SW480 (cell line): Measurements from ENCODE around the gene PI3.
"Not testable (repeated sequence)": the region's sequence is repeated elsewhere in the genome, so short reads cannot be mapped to it uniquely, and the experiment has no call there.

Experiments used
- DNase-seq: peaks from one replicate; pipeline ENCODE4 v3.0.0-alpha.2; 2016; ENCODE audit warnings: low spot score

PI3 gene

GRCh38 chr20:45174434-45175364 is at the start of gene PI3:
Gene PI3, plus strand, starts transcription at chr20:45174902. Its CDS starts 21 bp downstream, at chr20:45174923.
- no peak for DNase-seq

GRCh38 chr20:45128099-45128498 is 46.6 kb upstream of the PI3 start:
- DNase-seq: peak; percentile 46

- DNase-seq: no peak
These were observed 37.8 kb upstream of the PI3 start for GRCh38 chr20:45136911-45137310.

- peak; percentile 45 for DNase-seq
These were observed 36.0 kb upstream of the PI3 start for GRCh38 chr20:45138561-45139300.

- not testable (repeated sequence) for DNase-seq
These were observed 34.8 kb upstream of the PI3 start for GRCh38 chr20:45139733-45140375.

GRCh38 chr20:45140836-45141235 is 33.9 kb upstream of the PI3 start:
- no peak for DNase-seq

GRCh38 chr20:45149062-45149461 is 25.6 kb upstream of the PI3 start:
- no peak for DNase-seq

GRCh38 chr20:45152405-45152804 is 22.3 kb upstream of the PI3 start:
- no peak for DNase-seq

- DNase-seq: no peak
These were observed 21.6 kb upstream of the PI3 start for GRCh38 chr20:45153147-45153546.

- no peak for DNase-seq
These were observed 20.9 kb upstream of the PI3 start for GRCh38 chr20:45153752-45154151.

GRCh38 chr20:45154183-45154582 is 20.5 kb upstream of the PI3 start:
- DNase-seq: no peak

- DNase-seq: not testable (repeated sequence)
These were observed 19.9 kb upstream of the PI3 start for GRCh38 chr20:45154794-45155193.

- no peak for DNase-seq
These were observed 18.0 kb upstream of the PI3 start for GRCh38 chr20:45156713-45157112.

GRCh38 chr20:45157962-45158361 is 16.7 kb upstream of the PI3 start:
- DNase-seq: peak; percentile 33

- no peak for DNase-seq
These were observed 11.5 kb upstream of the PI3 start for GRCh38 chr20:45163083-45163803.

- no peak for DNase-seq
These were observed 9.8 kb upstream of the PI3 start for GRCh38 chr20:45164906-45165305.

- DNase-seq: no peak
These were observed 1.2 kb upstream of the PI3 start for GRCh38 chr20:45173522-45173921.

- no peak for DNase-seq
These were observed 2.0 kb downstream of the PI3 start for GRCh38 chr20:45176526-45177267.

- DNase-seq: no peak
These were observed 4.5 kb downstream of the PI3 start for GRCh38 chr20:45179166-45179565.

GRCh38 chr20:45181639-45182038 is 6.9 kb downstream of the PI3 start:
- DNase-seq: no peak

- DNase-seq: no peak
These were observed 8.4 kb downstream of the PI3 start for GRCh38 chr20:45183084-45183483.
